Esophagus muscularis mucosa (tissue), 4 donors: Measurements from ENCODE around the gene KCNJ15. TPM values are rescaled to one million over a fixed set of nuclear protein-coding genes. Genes with fewer than 3 reads are reported as not detected.

Experiments
- DNase-seq: peaks from one replicate; pipeline ENCODE4 v3.0.0-alpha.2; 2017; ENCODE audit errors: extremely low spot score
- H3K27ac ChIP-seq, 4 donors: fragments of 200-600 bp; sonication (generic); replicated peaks in 1 of 4; 1 replicate in 3 of 4; 2 replicates in 1 of 4; pipeline ENCODE4 v1.5.1; 2016 to 2019; ENCODE audit warnings: mild to moderate bottlenecking in 1 of 4
- H3K27me3 ChIP-seq, 4 donors: fragments of 200-600 bp; sonication (generic); one replicate each; pipeline versions ENCODE4 v1.5.1 to v1.6.0; 2016 to 2019
- H3K36me3 ChIP-seq, 4 donors: fragments of 200-600 bp; sonication (generic); one replicate each; pipeline ENCODE4 v1.5.1; 2016 to 2019
- H3K4me1 ChIP-seq, 4 donors: fragments of 200-600 bp; sonication (generic); one replicate each; pipeline ENCODE4 v1.5.1; 2016 to 2019
- H3K4me3 ChIP-seq, 4 donors: fragments of 200-600 bp; sonication (generic); 1 replicate in 2 of 4; 2 replicates in 2 of 4; pipeline ENCODE4 v1.5.1; 2016 to 2019; ENCODE audit warnings: mild to moderate bottlenecking in 4 of 4, moderate library complexity in 1 of 4
- H3K9me3 ChIP-seq, 4 donors: fragments of 200-600 bp; sonication (generic); 1 replicate in 3 of 4; 2 replicates in 1 of 4; pipeline ENCODE4 v1.5.1; 2016 to 2019
- EP300 ChIP-seq: sonication (generic); formaldehyde crosslinking; IDR thresholded peaks from one replicate; pipeline ENCODE4 v1.6.1; 2017; ENCODE audit warnings: antibody characterized with exemption
- POLR2A ChIP-seq: fragments of 450-650 bp; IDR thresholded peaks from one replicate; pipeline ENCODE4 v1.6.1; 2017; ENCODE audit warnings: antibody characterized with exemption, moderate library complexity, mild to moderate bottlenecking, low read depth
- POLR2AphosphoS5 ChIP-seq, 2 donors: sonication (generic); formaldehyde crosslinking; IDR thresholded peaks; one replicate each; pipeline ENCODE4 v1.6.1; 2017; ENCODE audit warnings: antibody characterized with exemption in 2 of 2
- WGBS: methylation state at CpG from one replicate; pipeline ENCODE4 v1.1.5; 2018; 5-methylcytosine and 5-hydroxymethylcytosine counted together
- intact Hi-C: fragments of 100-400 bp; cut with DNase I; formaldehyde crosslinking; loops from one replicate; pipeline ENCODE4 v1.15.1; 2023
- total RNA-seq, 4 donors: library from RNA; depleted of rRNA; stranded (reverse); fragments of >200 nt; gene quantifications; one replicate each; pipeline versions ENCODE4 v1.1.0 to v1.2.1, GENCODE V29; 2016
- TF ChIP-seq, protein P1 (sequence below), 3 experiments: fragments of 200-600 bp in 2 of 3; fragments of 450-650 bp in 1 of 3; sonication (generic) in 2 of 3; IDR thresholded peaks; one replicate each; pipeline ENCODE4 v1.5.1; 2017 to 2019; ENCODE audit warnings: antibody characterized with exemption in 3 of 3, mild to moderate bottlenecking in 2 of 3, moderate library complexity in 1 of 3

The KCNJ15 gene
- total RNA-seq, 4 donors from 2014 or later = 1.2 to 1.6 TPM; not detected in 2

DNA sequence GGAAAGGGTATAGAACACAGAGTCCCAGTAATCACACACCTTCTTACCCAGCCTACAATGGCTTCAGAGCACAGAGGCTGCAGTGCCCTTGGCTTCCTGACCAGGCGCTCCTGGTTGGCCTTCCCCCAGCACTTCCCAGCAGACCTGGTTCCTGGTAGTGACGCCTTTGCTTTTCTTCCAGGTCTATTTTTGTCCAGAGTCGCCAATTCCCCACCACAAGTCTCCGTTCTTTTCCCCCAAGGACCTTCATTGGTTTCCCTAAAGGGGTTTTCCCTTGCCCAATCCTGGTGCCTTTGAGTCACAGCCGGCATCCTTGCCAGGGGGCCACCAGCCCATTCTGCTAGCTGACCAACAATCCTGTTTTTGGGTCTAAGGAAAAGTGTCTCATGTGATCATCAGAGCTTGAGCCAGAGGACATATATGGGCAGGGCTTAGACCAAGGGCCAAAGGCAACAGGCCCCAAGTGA lies 84.8 kb downstream of the KCNJ15 start:
- 80% methylated on average over 5 of the region's 5 CpGs for whole genome bisulfite sequencing

DNA sequence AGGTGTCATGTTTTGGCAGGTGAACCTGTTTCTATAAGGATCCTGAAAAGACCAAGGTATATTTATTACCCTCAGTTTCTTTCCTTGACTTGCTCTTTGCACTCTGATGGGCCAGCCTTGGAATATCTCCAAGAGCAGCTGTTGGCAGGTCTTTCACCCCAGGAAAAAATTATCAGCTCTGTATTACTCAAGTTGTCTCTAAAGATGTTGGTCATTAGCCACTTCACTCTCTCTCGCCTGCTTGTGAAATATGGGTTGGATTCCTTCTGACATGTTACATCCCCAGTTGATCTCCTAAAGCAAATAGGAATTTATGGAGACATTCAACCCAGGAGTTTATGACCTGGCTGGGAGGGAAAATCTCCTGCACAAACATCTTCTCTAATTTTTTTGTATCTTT lies 85.9 kb downstream of the KCNJ15 start:
- TF ChIP-seq EP300 (no peak), POLR2AphosphoS5 (IDR thresholded peaks at IDR 0.05) (no peak), POLR2A (no peak)
- TF ChIP-seq, protein P1, sequence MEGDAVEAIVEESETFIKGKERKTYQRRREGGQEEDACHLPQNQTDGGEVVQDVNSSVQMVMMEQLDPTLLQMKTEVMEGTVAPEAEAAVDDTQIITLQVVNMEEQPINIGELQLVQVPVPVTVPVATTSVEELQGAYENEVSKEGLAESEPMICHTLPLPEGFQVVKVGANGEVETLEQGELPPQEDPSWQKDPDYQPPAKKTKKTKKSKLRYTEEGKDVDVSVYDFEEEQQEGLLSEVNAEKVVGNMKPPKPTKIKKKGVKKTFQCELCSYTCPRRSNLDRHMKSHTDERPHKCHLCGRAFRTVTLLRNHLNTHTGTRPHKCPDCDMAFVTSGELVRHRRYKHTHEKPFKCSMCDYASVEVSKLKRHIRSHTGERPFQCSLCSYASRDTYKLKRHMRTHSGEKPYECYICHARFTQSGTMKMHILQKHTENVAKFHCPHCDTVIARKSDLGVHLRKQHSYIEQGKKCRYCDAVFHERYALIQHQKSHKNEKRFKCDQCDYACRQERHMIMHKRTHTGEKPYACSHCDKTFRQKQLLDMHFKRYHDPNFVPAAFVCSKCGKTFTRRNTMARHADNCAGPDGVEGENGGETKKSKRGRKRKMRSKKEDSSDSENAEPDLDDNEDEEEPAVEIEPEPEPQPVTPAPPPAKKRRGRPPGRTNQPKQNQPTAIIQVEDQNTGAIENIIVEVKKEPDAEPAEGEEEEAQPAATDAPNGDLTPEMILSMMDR (IDR thresholded peaks at IDR 0.05) = no peak
- Histone ChIP-seq H3K4me1 (no peaks in the 10 kb centered on the region), H3K9me3 (no peaks in the 10 kb centered on the region), H3K4me3 (no peak overlapping the region), H3K27me3 (peaks cover 0 to 8% (median 0%) of the 10 kb centered on the region in 4 donors), H3K27ac (no peak overlapping the region), H3K36me3 (no peaks in the 10 kb centered on the region)
- DNase-seq = no peak
- intact Hi-C loops = no loop called here
- WGBS = 84% methylated on average over 1 of the region's 1 CpG

More for the DNA sequence above, 84.8 kb downstream of the KCNJ15 start:
- intact Hi-C loops = no loop called here
- Histone ChIP-seq H3K36me3 (no peaks in the 10 kb centered on the region), H3K27me3 (peaks cover 0 to 5% (median 0%) of the 10 kb centered on the region in 4 donors), H3K27ac (no peak overlapping the region), H3K4me1 (no peaks in the 10 kb centered on the region), H3K9me3 (no peaks in the 10 kb centered on the region), H3K4me3 (no peak overlapping the region)
- no peak for DNase-seq
- TF ChIP-seq POLR2AphosphoS5 (IDR thresholded peaks at IDR 0.05) (peak in 1 of 2 donors; percentile 34), EP300 (no peak)
- TF ChIP-seq, protein P1 (IDR thresholded peaks at IDR 0.05) = no peak

DNA sequence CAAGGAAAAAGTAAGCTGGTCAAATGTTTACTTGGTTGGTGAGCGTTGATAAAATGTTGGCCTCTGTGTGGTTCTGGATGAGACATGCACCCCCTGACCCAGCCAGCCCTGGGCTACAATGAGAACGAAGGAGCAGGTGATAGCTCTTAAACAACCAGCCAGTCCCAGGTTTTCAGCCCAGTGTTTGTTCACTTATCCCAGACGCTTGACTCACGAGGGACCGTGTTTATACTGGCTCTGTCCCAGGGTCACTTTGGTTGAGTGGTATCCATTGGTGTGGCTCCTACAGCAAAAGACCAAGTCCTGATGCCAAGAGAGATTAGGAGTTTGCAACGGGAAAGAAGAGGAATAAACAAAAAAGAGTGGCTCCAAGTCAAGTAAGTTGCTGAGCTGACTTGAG lies 86.9 kb downstream of the KCNJ15 start:
- TF ChIP-seq EP300 = no peak
- no peak for TF ChIP-seq POLR2A
- no peak for TF ChIP-seq POLR2AphosphoS5 (IDR thresholded peaks at IDR 0.05)
- TF ChIP-seq, protein P1 (IDR thresholded peaks at IDR 0.05) = no peak
- intact Hi-C loops = no loop called here
- Histone ChIP-seq H3K4me1 (no peaks in the 10 kb centered on the region), H3K36me3 (no peaks in the 10 kb centered on the region), H3K27me3 (peaks cover 0 to 13% (median 0%) of the 10 kb centered on the region in 4 donors), H3K9me3 (no peaks in the 10 kb centered on the region), H3K4me3 (no peak overlapping the region), H3K27ac (no peak overlapping the region)
- 73% methylated on average over 6 of the region's 6 CpGs for WGBS
- DNase-seq = no peak

DNA sequence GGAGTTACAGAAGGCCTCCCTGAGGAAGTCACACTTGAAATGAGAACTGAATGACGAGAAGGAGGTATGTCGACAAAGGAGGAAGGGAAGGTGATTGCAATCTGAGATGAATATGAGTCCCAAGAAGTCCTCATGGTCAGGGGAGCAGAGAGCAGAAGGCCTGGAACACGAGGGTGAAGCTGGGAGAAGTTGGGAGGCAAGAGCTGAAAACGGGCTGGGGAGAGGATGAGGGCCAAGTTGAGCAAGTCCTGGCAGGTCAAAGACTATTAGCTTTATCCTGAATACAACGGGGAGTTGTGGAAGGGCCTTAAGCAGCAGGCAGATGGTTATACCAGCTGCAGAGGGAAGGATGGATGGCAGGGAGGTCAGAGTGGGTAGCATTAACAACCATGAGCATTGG lies 89.5 kb downstream of the KCNJ15 start:
- intact Hi-C loops = no loop called here
- H3K27me3 ChIP-seq = peaks cover 0 to 13% (median 0%) of the 10 kb centered on the region in 4 donors
- no peaks in the 10 kb centered on the region for H3K9me3 ChIP-seq
- WGBS = 83% methylated on average over 5 of the region's 5 CpGs
- DNase-seq = no peak
- H3K27ac ChIP-seq = no peak overlapping the region
- TF ChIP-seq POLR2A (no peak), POLR2AphosphoS5 (IDR thresholded peaks at IDR 0.05) (no peak), EP300 (no peak)
- TF ChIP-seq, protein P1 (IDR thresholded peaks at IDR 0.05) = no peak
- no peak overlapping the region for H3K4me3 ChIP-seq
- no peaks in the 10 kb centered on the region for H3K4me1 ChIP-seq
- H3K36me3 ChIP-seq = no peaks in the 10 kb centered on the region
